K562 (cell line): Measurements from ENCODE around the gene HES3. TPM values are rescaled to one million over a fixed set of nuclear protein-coding genes. Genes with fewer than 3 reads are reported as not detected.

Experiments used
- ATAC-seq: fragments of 200-7000 bp; cut with Tn5 transposase; 3 replicates; pipeline ENCODE4 v1.9.1; 2020; ENCODE audit warnings: moderate library complexity
- BruUV-seq: library from RNA; stranded (reverse); fragments of 400-500 nt; replicated peaks from 2 replicates; lab custom pipeline; 2021; lab: Mats Ljungman, UMichigan
- CTCF ChIA-PET: fragments of 300-600 bp; formaldehyde crosslinking; extraction: SDS; loops from one replicate; lab custom pipeline; 2021; ENCODE audit warnings: low intra/inter-chr PET ratio; lab: Yijun Ruan, JAX
- POLR2A ChIA-PET: fragments of 300-600, 350-650 bp; sonication (Branson Sonifier 250); formaldehyde crosslinking; extraction: SDS; loops from one replicate; lab custom pipeline; 2021; ENCODE audit warnings: antibody characterized with exemption, inconsistent platforms; lab: Yijun Ruan, JAX
- DNase-seq, 4 experiments: peaks; one replicate each; pipeline versions ENCODE4 v3.0.0 to v3.0.0-alpha.2; 2011 to 2018; ENCODE audit warnings: low spot score in 3 of 4, mixed read lengths in 3 of 4; ENCODE audit errors: extremely low read depth in 1 of 4
- FAIRE-seq: peaks from 2 replicates; lab custom pipeline; 2011; peaks lifted over from hg19 to GRCh38; lab: Jason Lieb, UNC
- H2AFZ ChIP-seq: 2 replicates; pipeline ENCODE4 v1.6.0; 2011; ENCODE audit warnings: low read depth, low read length, control low read depth, inconsistent platforms
- H3K27ac ChIP-seq: fragments of 200-600 bp; 3 replicates; pipeline ENCODE4 v1.8.0; 2011; ENCODE audit warnings: low read depth, mild to moderate bottlenecking, control low read depth, inconsistent platforms, low read length, moderate library complexity, mixed read lengths; ENCODE audit errors: extremely low read depth
- H3K27me3 ChIP-seq, 2 experiments: fragments of 300-600 bp in 1 of 2; 2 replicates in 1 of 2; 3 replicates in 1 of 2; pipeline versions ENCODE4 v1.6.0 to v1.8.0; 2011; ENCODE audit warnings: inconsistent platforms in 2 of 2, low read length in 2 of 2, mild to moderate bottlenecking in 1 of 2, mixed read lengths in 1 of 2, moderate library complexity in 1 of 2; ENCODE audit not compliant: control insufficient read depth in 2 of 2, insufficient read depth in 2 of 2
- H3K36me3 ChIP-seq: fragments of 300-600 bp; 3 replicates; pipeline ENCODE4 v1.8.0; 2011; ENCODE audit warnings: mild to moderate bottlenecking, low read length, inconsistent platforms; ENCODE audit not compliant: control insufficient read depth, insufficient read depth
- H3K4me1 ChIP-seq, 2 experiments: fragments of 200-600 bp in 1 of 2; replicated peaks in 1 of 2; 2 replicates in 1 of 2; 3 replicates in 1 of 2; pipeline versions ENCODE4 v1.5.1 to v1.8.0; 2011; ENCODE audit warnings: inconsistent platforms in 2 of 2, low read length in 2 of 2, mild to moderate bottlenecking in 1 of 2, mixed read lengths in 1 of 2, moderate library complexity in 1 of 2; ENCODE audit not compliant: control insufficient read depth in 2 of 2, insufficient read depth in 2 of 2
- H3K4me2 ChIP-seq: 2 replicates; pipeline ENCODE4 v1.6.1; 2011; ENCODE audit warnings: low read length, control low read depth, inconsistent platforms, mixed read lengths; ENCODE audit not compliant: insufficient read depth
- H3K4me3 ChIP-seq: fragments of 200-600 bp; sonication (generic), shearing (Covaris generic); 2 replicates; pipeline ENCODE4 v1.5.1; 2016; ENCODE audit warnings: control low read depth, inconsistent platforms
- H3K79me2 ChIP-seq: fragments of 200-600 bp; 3 replicates; pipeline ENCODE4 v1.8.0; 2011; ENCODE audit warnings: low read length, inconsistent platforms; ENCODE audit not compliant: control insufficient read depth, insufficient read depth
- H3K9ac ChIP-seq, 2 experiments: 2 replicates each; pipeline versions ENCODE4 v1.6.0 to v1.6.1; 2011; ENCODE audit warnings: low read depth in 2 of 2, low read length in 2 of 2, control low read depth in 1 of 2, inconsistent platforms in 1 of 2, mild to moderate bottlenecking in 1 of 2, mixed read lengths in 1 of 2; ENCODE audit not compliant: insufficient read depth in 1 of 2
- H3K9me1 ChIP-seq: one replicate; pipeline ENCODE4 v1.6.0; 2011; ENCODE audit warnings: inconsistent platforms, mild to moderate bottlenecking, low read length, moderate library complexity; ENCODE audit not compliant: control insufficient read depth, insufficient read depth
- H3K9me3 ChIP-seq: replicated peaks from 2 replicates; pipeline ENCODE4 v1.5.1; 2011; ENCODE audit warnings: low read depth, low read length, inconsistent platforms; ENCODE audit not compliant: control insufficient read depth, insufficient read depth
- H4K20me1 ChIP-seq: replicated peaks from 2 replicates; pipeline ENCODE4 v1.6.1; 2011; ENCODE audit warnings: low read length, inconsistent platforms, mixed read lengths; ENCODE audit not compliant: control insufficient read depth, insufficient read depth
- CCAR2 ChIP-seq: fragments of 200-400 bp; formaldehyde crosslinking; IDR thresholded peaks from 2 replicates; pipeline ENCODE4 v1.6.1; 2017; ENCODE audit warnings: mild to moderate bottlenecking, low read depth, low read length
- HNRNPUL1 ChIP-seq: fragments of 200-400 bp; formaldehyde crosslinking; IDR thresholded peaks from 2 replicates; pipeline ENCODE4 v1.6.1; 2017; ENCODE audit warnings: low read length
- NEUROD1 ChIP-seq: fragments of 150-350 bp; IDR thresholded peaks from 2 replicates; pipeline ENCODE4 v1.6.1; 2014; ENCODE audit warnings: borderline replicate concordance, low read length, low read depth; ENCODE audit not compliant: partially characterized antibody
- RCOR1 ChIP-seq, 2 experiments: IDR thresholded peaks; 2 replicates each; pipeline ENCODE4 v1.6.1; 2012; ENCODE audit warnings: low read depth in 2 of 2, low read length in 2 of 2, borderline replicate concordance in 1 of 2, improper control_type of control experiment in 1 of 2
- TCFL5 ChIP-seq: fragments of 250-450 bp; sonication (Bioruptor Pico); conservative IDR thresholded peaks from 2 replicates; pipeline ENCODE4 v1.6.1; 2021; ENCODE audit warnings: mild to moderate bottlenecking, moderate library complexity, matching md5 sums
- THRB ChIP-seq: fragments of 450-650 bp; formaldehyde crosslinking; conservative IDR thresholded peaks from 2 replicates; pipeline ENCODE4 v1.4.0; 2022; ENCODE audit warnings: mild to moderate bottlenecking, missing genetic modification characterization
- ZNF280B ChIP-seq: fragments of 250-450 bp; sonication (Bioruptor Pico); IDR thresholded peaks from 2 replicates; pipeline ENCODE4 v1.5.1; 2021; ENCODE audit warnings: mild to moderate bottlenecking
- ZNF592 ChIP-seq: fragments of 450-650 bp; IDR thresholded peaks from 2 replicates; pipeline ENCODE4 v1.6.1; 2017; ENCODE audit warnings: antibody characterized with exemption, mild to moderate bottlenecking
- ZNF740 ChIP-seq, 3 experiments: fragments of 200-800 bp in 1 of 3; sonication (Bioruptor generic) in 1 of 3; sonication (generic) in 1 of 3; formaldehyde crosslinking in 1 of 3; IDR thresholded peaks; 2 replicates each; pipeline versions ENCODE4 v1.6.1 to v1.8.0; 2016 to 2022; ENCODE audit warnings: mild to moderate bottlenecking in 2 of 3, missing compliant biosample characterization in 2 of 3, missing genetic modification characterization in 2 of 3, missing genetic modification reagents in 1 of 3
- WGBS: fragments of 100-300 bp; shearing (Covaris generic); methylation state at CpG from one replicate; pipeline ENCODE4 v1.1.6; 2016; ENCODE audit warnings: low coverage, mixed read lengths; ENCODE audit not compliant: insufficient coverage; ENCODE audit errors: missing lambda C conversion rate; 5-methylcytosine and 5-hydroxymethylcytosine counted together
- in situ Hi-C: fragments of 300-500 bp; cut with MboI; formaldehyde crosslinking; loops from 4 replicates; pipeline ENCODE4 v1.15.0; 2018; ENCODE audit warnings: inconsistent platforms, mixed read lengths
- intact Hi-C: fragments of 100-400 bp; cut with micrococcal nuclease; formaldehyde crosslinking; loops from 2 replicates; pipeline ENCODE4 v1.14.2; 2022
- polyA plus RNA-seq, 8 experiments: library from polyadenylated mRNA; depleted of rRNA in 4 of 8; stranded (reverse) in 5 of 8; unstranded in 3 of 8; fragments of >200 nt; fragmentation: Nextera tagmentation in 2 of 8; fragmentation: Illumina TruSeq in 1 of 8; extraction: Ambion mirVana in 2 of 8; extraction: Trizol in 1 of 8; gene quantifications; 2 replicates each; pipeline versions ENCODE4 v1.2.1 to v1.2.3, GENCODE V29; 2011 to 2014; ENCODE audit warnings: inconsistent platforms in 1 of 8, missing spikeins in 1 of 8
- total RNA-seq, 7 experiments: library from RNA; depleted of rRNA in 6 of 7; stranded (reverse); fragments of >200 nt in 6 of 7; fragmentation: Illumina TruSeq in 2 of 7; extraction: Trizol in 2 of 7; gene quantifications; 2 replicates each; pipeline versions ENCODE4 v1.2.1 to v1.2.3, GENCODE V29; 2011 to 2021; ENCODE audit warnings: low replicate concordance in 1 of 7
- TF ChIP-seq, protein P1 (sequence below): sonication (generic); formaldehyde crosslinking; IDR thresholded peaks from 2 replicates; pipeline ENCODE4 v1.5.0; 2020; ENCODE audit warnings: missing genetic modification reagents

Gene HES3
- total and polyA plus RNA-seq, 9 of the 15 experiments (the other 6 are each of a cell fraction or from before 2014, with no cell fraction given) = not detected

- in situ Hi-C loops = no loop called here
- intact Hi-C loops = loop anchor here (2.0 kb wide), 1 partner anchor 213 kb away; the partner anchor contains the start of gene NPHP4
- DNase-seq (peak; percentile 83 to 85 (median 84)), ATAC-seq (peak; percentile 68), FAIRE-seq (no peak)
- no TSS peak for BruUV-seq
- H3K9ac ChIP-seq = peak within 1 kb of the TSS; percentile 80 to 95
- WGBS = 29% methylated on average over 55 of the region's 66 CpGs
- ChIA-PET POLR2A (interaction anchor here (0.8 to 1.7 kb wide), 5 partner anchors 15 to 148 kb away, joined by 3 to 10 read pairs (median 5); partner anchors contain the start of gene ICMT), CTCF (interaction anchor here (0.6 to 1.5 kb wide), 2 partner anchors 39 to 153 kb away, joined by 3 read pairs; no protein-coding TSS in a partner anchor)
- H3K4me3 ChIP-seq = peak within 1 kb of the TSS; percentile 62
- H3K9me1 ChIP-seq = peaks cover 4% of the 10 kb centered on the region
- peak within 1 kb of the TSS; percentile 87 for H3K27ac ChIP-seq
- H3K4me1 ChIP-seq = peaks cover 14 to 77% of the 10 kb centered on the region in 2 experiments; a peak in 4 of 5 replicates
- H3K27me3 ChIP-seq = no peaks in the 10 kb centered on the region
- H3K9me3 ChIP-seq = no peaks in the 10 kb centered on the region
- peaks cover 25% of the 10 kb centered on the region; the same call in 2 of the 3 replicates for H3K36me3 ChIP-seq
- peaks cover 56% of the 10 kb centered on the region for H3K79me2 ChIP-seq
- H4K20me1 ChIP-seq = no peaks in the 10 kb centered on the region
- peak within 1 kb of the TSS; percentile 85 for H3K4me2 ChIP-seq
- H2AFZ ChIP-seq = peak within 1 kb of the TSS; percentile 97
- TF ChIP-seq NEUROD1 (peak; percentile 10), ZNF280B (CRISPR knock-in tag) (no peak), ZNF740 (CRISPR knock-in tag; IDR thresholded peaks at IDR 0.05) (no peak), ZNF740 (tag; IDR thresholded peaks at IDR 0.05) (no peak), THRB (no peak), RCOR1 (IDR thresholded peaks at IDR 0.05; ENCODE audit: borderline replicate concordance in 1 of 2, low read depth in 2 of 2, low read length in 2 of 2) (no peak), TCFL5 (CRISPR knock-in tag) (no peak), HNRNPUL1 (no peak), CCAR2 (no peak), ZNF592 (no peak)
- TF ChIP-seq, protein P1, sequence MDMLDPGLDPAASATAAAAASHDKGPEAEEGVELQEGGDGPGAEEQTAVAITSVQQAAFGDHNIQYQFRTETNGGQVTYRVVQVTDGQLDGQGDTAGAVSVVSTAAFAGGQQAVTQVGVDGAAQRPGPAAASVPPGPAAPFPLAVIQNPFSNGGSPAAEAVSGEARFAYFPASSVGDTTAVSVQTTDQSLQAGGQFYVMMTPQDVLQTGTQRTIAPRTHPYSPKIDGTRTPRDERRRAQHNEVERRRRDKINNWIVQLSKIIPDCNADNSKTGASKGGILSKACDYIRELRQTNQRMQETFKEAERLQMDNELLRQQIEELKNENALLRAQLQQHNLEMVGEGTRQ = no peak
Observed at GRCh38 chr1:6205849-6206519, 38.0 kb upstream of the HES3 start, which contains the start of gene RNF207. TSS of gene RNF207 (plus strand) at chr1:6206119. CDS start at chr1:6206536, 417 bp downstream.
